GM21360 (cell line): Measurements from ENCODE around the gene FBN3.
"Not testable (repeated sequence)": the region's sequence is repeated elsewhere in the genome, so short reads cannot be mapped to it uniquely, and the experiment has no call there.

ENCODE experiments used
- ATAC-seq: cut with Tn5 transposase; IDR thresholded peaks from one replicate; pipeline ENCODE4 v1.9.1; 2021; ENCODE audit warnings: mild to moderate bottlenecking, moderate library complexity; ENCODE audit not compliant: unreplicated experiment

The FBN3 gene

DNA sequence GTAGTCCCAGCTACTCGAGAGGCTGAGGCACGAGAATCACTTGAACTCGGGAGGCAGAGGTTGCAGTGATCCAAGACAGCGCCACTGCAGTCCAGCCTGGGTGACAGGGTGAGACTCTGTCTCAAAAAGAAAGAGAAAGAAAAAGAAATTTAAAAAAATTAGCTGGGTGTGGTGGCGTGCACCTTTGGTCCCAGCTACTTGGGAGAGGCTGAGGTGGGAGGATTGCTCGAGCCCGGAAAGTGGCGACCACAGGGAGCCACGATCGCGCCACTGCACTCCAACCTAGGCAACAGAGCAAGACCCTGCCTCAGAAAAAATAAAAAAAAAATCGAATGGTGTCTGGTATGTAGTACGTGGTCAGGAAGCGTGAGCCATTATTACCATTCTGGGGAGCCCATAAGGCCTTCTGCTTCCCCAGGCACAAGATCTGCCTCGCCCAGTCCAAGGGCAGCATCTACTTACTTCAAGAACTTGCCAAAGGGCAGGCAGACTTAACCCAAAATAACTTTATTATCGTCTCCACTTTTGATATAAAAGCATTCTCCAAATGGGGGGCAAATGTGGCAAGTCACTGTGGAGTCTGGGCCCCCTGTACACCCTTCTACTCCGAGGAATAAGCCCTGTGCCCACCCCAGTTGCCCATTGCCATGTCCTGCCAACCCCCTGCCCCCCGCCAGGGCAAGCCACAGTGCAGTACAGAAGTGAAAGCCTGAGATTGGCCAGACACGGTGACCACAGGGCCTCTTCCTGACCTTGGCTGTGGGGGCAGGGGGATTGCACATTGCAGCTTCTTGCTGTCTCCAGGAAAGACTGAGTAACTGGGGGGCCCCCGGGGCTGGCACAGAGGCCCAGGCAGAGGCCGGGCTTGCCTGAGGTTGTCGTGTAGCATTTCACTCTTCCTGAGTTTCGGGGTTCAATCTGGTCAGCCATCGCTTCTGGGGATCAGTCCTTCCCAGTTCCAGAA, 84.2 kb downstream of the FBN3 start:
- ATAC-seq = no peak

DNA sequence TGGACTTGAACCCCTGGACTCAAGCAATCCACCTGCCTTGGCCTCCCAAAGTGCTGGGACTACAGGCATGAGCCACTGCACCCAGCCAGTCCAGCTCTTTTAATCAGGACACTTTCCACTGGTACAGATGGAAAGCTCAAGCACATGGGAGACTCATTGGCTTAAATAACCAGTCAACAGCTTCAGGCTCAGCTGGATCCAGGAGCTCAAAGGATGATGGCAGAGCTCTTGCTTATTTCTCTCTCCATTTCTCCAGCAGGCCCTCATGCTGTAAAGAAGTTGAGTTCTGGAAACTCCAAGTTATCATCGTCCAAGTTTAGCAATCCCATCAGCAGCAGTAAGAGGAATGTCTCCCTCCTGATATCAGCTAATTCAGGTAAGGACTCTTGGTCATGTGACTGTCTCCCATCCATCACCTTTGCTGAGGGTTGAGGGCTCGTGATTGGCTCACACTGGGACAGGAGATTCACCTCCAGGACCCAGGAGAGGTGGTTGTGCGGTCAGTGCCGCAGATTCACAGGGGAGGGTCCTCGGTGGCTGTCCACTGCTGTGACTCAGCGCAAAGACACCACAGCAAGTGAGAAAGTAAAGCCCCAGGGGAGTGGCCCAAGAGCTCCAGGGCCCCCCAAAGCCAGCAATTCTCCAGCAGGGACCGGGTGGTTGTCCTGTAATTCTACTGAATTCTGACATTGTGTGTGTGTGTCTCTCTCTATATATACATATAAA, 91.7 kb downstream of the FBN3 start:
- ATAC-seq = no peak

- ATAC-seq = no peak
Observed at GRCh38 chr19:8056533-8056932, 92.9 kb downstream of the FBN3 start.

GRCh38 chr19:8054169-8054568, 95.2 kb downstream of the FBN3 start:
- no peak for ATAC-seq

DNA sequence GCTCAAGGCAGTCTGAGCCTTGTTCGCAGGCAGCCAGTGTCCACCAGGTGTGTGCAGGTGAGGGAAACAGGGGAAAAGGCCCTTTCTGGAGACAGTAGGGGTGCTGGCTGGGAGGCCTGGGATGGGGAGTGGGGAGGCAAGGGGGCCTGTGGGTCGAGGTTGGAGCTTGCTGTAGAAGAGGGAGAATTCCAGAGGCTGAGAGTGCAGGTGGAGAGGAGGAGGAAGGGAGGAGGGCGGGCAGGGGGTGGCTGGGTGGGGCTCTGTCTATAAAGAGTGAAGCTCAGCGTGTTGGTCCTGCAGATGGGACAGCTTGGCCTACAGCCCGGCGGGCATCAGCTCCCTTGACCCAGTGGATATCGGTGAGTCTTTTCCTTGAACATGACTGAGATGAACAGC, 96.9 kb downstream of the FBN3 start, which contains the start of gene CCL25:
Gene CCL25, plus strand, starts transcription at position 297 of the 396 bp plus-strand sequence. CDS start 290 bp downstream, outside the sequence.
- no peak for ATAC-seq

DNA sequence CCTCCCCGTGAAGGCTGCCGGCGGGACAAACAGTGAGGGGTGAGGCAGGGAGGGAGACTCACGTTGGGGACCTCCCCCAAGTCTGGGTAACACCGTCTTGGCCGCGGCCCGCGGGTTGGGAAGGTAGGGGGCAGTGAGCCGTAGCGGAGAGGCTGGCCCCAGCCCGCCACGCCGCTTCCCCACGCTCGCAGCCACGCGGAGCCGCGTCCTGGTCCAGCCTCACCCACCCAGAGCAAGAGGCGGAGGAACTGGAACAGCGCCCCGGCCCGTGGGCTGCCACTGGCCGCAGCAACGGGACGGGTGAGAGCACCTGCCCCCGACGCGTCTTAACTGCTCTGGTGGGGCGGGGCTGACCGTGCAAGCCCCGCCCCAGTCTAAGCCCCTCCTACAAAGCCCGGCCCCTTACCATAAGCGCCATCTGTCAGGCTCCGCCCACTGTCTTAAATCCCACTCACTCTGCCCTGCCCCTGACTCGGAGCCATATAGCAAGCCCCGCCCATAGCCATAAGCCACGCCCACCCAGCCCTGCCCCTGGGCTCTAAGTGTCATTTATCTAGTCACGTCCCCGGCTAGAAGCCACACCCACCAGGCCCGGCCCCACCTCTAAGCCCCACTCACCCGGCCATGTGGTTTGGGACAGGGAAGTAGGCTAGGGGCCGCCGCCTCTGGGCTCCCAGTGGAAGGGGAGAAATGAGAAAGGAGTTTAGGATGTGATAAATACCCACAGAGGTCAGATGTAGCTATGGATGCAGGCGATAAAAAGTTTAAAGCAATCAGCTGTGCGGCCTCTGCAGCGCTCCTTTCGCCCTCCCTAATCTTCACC, 98.9 kb downstream of the FBN3 start:
- ATAC-seq = peak; percentile 81

GRCh38 chr19:8046569-8047165, 102.7 kb downstream of the FBN3 start:
- no peak for ATAC-seq

GRCh38 chr19:8045872-8046568, 103.4 kb downstream of the FBN3 start:
- ATAC-seq = no peak

DNA sequence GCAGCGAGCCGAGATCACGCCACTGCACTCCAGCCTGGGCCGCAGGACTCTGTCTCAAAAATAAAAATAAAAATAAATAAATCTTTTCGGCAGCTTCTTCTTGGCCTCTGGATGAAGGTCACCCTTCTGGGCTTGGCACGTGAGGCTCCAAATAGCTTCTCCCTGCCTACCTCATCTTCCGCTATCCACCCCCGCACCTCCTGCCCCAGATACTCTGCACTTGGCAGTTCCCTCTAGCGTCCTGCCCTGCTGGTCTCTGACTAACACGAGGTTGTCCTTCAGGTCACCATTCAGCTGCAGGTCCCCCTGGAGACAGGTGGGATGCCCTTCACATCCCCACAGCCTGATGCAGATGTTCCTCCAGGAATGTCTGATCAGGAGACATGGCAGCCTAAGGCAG, 105.4 kb downstream of the FBN3 start:
- no peak for ATAC-seq

DNA sequence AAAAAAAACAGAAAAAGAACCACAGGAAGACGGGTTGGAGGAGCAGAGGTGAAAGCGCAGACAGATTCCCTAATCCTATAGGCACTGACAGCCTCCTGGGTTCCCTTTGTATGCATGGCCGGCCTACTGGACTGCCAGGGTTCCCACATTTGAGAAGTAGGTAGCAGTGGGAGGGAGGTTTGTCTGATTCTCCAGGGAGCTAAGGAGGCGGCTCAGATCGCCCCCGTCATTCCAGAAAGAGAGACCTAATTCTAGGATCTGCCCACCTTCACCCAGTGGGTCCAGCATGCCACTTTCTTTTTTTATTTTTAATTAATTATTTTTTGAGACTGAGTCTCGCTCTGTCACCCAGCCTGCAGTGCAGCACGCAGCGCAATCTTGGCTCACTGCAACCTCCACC, 106.5 kb downstream of the FBN3 start:
- ATAC-seq = no peak

DNA sequence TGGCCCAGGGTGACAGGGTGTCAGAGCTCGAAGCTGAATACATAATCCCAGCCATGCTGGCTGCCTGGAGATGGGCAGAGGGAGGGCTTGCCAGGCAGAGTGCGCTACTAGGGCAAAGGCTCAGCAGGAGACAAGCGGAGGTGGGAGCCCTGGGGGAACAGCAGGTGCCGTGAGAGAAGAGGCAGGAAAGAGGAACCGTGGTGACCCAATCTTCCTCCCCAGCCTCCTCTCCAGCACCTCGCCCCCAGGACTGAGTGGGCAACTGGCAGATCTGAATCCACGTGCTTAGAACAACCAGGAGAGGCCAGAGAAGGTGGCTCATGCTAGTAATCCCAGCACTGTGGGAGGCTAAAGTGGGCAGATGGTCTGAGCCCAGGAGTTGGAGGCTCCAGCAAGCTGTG, 107.9 kb downstream of the FBN3 start:
- ATAC-seq = no peak

DNA sequence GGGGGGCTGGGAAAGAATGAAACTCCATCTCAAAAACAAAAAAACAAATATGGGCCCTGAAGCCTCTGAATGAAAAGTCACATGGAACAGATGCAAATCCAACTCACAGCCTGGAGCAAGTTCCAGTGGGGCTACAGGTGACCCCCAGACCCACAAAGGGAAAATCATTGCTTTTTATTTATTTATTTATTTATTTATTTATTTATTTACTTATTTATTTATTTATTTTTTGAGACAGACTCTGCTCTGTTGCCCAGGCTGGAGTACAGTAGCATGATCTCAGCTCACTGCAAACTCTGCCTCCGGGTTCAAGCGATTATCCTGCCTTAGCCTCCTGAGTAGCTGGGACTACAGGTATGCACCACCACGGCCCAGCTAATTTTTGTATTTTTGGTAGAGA, 110.2 kb downstream of the FBN3 start:
- no peak for ATAC-seq

GRCh38 chr19:8038815-8039214, 110.6 kb downstream of the FBN3 start:
- ATAC-seq = no peak

DNA sequence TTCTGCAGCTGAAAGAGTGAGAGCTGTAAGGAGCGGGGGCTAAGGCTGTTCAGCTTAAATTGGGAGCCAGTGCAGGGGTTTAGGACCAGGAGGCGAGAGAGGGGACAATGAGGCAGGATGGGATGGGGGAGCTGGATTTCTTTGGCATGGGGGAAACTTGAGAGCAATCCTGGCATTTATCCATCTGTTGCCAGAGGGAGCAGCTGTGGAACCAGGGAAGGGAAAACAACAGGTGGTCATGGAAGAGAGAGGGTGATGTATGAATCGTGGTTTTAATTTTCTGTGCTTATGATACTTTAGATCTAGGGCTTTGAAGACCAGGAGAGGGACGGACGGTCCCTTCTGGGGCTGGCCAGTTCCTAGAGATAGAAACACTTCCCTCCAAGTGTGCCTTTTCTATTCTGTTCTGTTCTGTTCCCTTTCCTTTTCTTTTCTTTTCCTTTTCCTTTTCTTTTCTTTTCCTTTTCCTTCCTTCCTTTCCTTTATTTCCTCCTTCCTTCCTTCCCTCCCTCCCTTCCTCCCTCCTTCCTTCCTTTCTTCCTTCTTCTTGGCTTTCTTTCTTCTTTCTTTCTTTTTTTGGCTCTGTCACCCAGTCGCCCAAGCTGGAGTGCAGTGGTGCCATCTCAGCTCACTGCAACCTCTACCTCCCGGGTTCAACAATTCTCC, 112.8 kb downstream of the FBN3 start:
- ATAC-seq = no peak

- ATAC-seq = no peak
Observed at GRCh38 chr19:8034178-8034525, 115.2 kb downstream of the FBN3 start.

DNA sequence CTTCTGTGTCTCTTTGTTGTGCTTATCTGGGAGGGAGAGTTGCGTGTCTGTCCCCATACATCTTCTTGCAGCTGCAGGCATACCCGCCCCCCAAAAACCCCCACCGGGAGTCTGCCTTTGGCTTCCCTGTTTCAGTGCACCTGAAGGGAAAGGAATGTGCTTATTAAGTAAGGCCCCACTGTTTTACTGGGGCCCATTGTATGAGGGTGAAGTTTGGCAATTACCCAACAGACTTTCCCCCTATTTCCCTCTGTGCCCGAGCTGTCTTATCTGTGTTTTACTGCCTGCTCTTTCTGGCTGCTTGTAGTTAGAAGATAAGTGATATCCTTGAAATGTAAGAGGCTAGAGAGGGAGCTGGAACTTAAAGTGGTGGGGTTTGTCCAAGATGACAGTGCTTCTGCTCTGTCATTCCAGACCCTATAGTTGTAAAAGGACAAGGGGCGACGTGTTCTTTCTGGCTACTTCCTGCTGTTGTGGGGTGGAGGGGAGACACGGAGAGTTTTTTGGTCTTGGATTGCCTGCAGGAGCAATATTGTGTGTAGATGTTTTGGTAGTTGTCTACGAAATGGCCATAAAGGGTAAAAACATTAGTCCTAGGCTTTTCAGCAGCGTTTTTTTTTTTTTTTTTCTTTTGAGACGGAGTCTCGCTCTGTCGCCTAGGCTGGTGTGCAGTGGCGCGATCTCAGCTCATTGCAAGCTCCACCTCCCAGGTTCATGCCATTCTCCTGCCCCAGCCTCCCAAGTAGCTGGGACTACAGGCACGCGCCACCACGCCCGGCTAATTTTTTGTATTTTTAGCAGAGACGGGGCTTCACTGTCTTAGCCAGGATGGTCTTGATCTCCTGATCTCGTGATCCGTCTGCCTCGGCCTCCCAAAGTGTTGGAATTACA, 115.9 kb downstream of the FBN3 start:
- ATAC-seq = not testable (repeated sequence)

DNA sequence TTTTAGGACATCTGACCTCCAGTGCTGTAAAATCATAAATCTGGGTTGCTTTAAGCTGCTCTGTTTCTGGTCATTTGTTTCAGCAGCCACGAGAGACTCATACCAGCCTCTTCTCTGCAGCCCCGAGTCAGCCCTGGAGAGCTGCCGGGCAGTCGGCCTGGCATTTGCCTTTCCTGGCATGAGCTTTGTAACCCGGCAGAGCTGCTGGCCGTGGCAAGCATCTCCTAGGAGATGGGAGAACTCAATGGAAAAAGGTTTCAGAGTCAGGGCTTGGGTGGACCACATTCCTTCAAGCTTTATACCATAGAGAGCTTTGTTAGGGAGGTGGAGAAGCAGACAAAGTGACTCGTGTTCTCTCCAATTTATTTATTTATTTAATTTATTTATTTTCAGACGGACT, 118.4 kb downstream of the FBN3 start:
- ATAC-seq = no peak

DNA sequence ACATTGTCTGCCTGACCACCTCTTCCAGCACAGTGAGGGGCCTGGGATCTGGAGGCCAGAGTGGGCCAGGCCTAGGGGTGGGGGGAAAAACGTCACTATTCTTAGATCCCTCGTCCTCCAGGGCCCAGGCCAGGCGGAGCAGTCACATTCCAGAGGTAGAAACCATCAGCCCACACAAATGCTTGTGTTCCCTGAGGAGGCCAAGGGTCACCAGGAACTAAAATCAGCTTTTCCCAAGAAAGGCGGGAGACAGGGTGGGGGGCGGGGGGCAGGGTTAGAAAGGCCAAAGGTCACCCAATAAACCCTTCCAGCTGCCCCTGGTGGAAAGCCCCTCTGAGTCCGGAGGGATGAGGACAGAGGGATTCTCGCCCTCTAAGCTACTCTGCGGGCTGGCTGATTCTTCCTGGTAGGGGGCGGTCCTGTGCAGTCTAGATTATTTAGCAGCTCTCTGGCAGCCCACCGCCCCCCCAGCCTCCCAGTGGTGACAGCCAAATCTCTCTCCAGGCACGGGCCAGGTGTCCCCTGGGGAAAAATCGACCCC, 120.4 kb downstream of the FBN3 start:
- no peak for ATAC-seq
